Smooth muscle cell of the brain vasculature (primary cell): ENCODE results near the gene INSC.

Experiments
- DNase-seq: peaks from one replicate; pipeline ENCODE4 v3.0.0-alpha.2; 2012; ENCODE audit warnings: low read depth, low spot score

INSC gene

DNA sequence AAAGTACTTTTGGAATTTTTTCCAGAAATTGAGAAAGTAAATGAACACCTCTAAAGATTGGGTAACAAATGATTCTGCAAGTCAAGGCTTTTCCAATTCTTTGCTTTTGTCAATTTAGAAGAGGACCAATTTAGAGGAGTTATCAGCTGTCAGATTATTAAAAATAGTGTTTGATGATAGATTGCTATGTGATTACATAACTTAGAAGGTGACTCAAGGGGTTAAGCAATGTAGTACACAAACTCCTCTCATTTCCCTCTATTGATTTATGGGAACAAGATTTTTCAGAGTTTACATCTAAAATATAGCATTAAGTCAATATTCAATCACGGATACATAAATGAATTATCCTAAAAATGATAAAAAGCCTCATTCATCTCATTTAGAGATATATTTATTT lies 70.3 kb downstream of the INSC start:
- DNase-seq: no peak

DNA sequence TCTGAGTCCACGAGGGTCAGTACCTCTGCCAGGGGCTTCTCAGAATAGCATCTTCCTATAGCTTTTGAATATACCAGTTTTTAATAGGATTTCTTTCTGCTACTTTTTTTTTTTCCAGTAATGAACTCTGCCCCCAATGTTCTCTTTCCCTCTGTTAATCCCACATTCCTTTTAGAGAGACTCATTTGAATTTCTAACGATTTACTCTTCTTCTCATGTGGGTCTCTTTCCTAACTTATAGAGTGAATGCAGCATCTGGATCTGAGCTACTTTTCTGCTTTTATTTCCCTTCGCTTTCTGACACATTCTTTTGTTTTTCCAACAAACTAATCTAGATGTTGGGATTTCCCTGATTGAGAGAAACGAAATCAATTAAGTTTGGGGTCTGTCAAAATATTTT lies 71.4 kb downstream of the INSC start:
- DNase-seq: no peak

DNA sequence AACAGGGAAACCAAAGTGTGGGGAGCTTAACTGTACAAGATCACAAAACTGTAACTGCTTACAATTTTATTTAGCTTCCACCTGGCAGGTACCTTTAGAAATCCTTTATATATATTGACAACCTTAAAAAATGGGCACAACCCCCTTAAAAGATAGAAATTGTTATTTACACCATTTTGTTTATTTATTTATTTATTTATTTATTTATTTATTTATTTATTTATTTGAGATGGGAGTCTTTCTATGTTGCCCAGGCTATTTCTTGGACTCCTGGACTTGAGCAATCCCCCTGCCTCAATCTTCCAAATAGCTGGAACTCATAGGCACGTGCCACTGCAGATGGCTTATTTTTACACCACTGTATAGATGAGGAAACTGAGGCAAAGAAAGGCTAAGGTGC lies 74.5 kb downstream of the INSC start:
- no peak for DNase-seq

DNA sequence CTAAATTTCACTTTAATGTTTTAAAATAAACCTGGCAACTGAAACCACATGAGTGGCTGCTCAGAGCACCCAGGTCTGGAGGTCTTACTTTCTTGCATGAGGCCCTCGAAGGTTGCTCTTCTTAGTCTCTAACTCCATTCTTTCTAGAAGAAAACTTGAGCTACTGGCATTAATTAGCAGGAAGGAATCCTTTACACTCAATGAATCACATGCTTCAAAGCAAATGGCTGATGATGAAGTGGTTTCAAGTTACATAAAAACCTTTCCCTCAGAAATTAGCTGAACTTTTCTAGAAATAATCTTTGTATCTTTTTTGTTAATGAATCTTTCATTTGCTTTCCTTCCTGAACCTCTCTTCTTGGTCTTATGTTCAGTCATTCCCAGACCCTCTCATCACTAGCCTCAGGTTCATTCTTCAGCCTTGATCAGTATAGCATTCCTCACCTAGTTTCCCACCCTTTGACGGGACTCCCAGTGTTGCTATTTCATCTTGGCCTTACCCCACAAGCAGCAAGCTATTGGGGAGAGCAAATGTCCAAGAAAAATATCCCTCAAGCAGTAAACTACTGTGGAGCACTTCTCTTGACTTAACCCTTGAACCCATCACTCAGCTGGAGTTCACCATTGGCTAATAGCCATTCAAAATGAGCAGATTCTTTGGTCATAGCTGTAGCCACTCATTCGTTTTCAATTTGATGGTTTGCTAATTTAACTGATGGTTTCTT lies 75.1 kb downstream of the INSC start:
- peak; percentile 17 for DNase-seq

DNA sequence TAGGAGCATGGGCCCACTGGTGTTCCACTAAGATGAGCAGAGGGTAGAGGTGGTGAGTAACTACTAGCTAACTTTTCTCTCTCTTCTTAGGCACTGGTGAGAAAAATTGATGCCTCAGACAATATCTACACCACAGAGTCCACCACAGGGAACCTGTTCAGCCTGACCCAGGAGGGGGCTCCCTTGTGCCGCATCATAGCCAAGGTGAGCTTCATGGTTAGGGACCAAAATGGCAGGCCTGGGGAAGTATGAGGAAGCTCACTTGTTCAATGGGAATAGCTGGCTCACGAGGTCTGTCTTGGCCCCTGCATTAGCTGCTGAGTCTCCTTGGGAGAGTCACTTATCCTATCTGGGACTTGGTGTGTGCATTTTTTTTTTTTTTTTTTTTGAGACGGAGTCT lies 75.9 kb downstream of the INSC start:
- no peak for DNase-seq

DNA sequence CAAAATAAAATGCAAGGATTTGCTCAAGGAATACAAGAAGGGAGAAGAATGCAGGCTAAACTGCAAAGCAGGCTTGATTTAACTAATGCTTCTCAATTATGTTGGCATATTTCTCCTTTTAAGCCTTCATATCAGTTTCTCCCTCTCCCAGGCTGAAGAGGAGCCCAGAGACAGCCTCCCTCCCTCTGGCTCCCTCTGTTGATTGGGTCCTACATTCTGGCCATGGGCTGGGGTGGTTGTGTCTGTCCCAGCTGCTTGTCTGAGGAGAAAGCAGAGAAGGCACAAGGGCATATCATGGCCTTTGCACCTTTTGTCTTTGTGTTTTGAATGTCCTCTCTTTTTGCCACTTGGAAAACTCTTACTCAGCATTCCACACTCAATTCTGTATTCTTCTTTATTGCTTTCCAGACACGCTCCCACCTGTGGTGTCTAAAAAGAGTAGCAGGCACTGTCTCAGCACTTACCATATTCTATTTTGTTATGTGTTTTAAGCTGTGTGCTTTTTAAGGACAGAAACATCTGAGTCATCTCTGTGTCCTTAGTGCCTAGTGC lies 77.4 kb downstream of the INSC start:
- DNase-seq: no peak

DNA sequence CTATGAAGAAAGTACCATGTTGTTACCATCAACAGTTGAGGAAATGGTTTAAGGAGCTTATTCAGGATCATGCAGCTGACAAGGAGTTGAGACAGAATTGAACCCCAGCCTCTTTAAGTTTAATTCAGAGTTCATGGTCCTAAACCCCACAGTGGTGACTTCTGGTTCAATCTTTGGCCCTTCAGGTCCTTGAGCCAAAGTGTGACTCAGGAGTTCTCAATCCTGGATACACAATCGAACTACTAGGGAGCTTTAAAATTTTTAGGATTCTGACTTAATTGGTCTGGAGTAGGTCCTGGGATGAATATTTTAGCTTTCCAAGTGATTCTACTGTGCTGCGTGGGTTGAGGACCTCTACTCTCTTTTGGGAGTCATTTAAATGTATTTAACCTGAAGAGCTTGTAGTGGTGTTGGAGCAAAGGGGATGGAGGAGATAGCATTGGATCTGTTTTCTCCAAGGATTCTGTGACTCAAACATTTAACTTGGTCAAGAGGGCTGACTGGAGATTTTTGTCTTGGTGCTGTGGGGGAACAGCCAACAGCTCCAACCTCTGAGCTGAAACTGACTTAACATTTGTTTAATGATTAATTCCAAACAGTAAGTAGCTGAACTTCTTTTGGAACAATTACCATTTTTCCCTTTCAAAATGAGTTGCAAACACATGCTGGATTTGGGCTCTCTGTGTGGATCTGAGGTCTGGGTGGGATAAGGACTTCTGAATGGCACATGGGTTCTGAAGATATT lies 80.1 kb downstream of the INSC start:
- DNase-seq: no peak

DNA sequence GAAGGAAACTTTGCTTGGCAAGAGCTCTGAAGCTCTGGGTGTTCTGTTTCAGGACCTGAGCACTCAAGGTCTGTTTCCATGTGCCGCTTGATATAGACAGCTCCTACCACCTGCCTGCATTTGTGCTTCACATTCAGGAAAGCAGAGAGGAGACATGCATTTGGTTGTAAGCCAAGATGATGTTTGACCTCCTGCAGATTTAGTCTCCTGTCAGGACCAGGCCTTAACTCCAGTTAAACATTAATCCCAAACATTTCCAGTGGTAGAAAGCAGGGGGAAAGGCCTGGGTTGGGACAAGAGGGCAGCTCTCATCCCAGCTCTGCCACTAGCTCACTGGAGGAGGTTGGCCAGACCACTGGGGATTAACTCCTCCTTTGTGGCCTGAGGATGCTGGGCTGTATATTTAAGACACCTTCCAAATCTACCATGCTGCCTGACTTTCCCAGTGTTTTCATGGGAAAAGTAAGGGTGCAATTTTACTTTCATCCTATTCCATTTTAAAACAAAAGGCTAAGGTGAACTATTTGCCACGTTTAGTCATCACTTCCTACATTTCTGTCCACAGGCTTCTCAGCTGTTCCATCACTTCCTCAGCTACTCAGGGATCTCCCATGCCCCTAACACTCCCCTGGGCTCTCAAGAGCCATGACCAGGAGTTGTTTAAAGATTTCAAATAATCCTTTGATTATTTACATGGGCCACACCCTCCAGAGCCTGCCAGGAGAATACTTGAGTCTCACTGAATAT lies 80.9 kb downstream of the INSC start:
- no peak for DNase-seq

DNA sequence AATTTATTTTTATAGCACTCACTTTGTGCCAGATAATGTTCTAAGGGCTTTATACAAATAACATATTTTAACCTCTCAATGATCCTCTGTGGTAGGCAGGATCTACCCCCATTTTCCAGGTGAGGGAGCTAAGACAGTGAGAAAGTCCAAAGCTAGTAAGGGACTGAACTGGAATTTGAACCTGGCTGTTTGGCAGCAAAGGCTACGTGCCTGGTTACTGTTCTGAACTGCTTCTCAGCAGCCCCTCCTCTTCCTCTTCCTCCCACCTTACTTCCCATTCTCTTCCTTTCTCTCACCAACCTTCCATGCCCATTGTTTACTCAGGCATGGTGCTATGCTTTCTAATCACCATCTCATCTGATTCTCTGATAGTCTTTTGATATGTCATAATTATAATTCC lies 82.0 kb downstream of the INSC start:
- DNase-seq: no peak

DNA sequence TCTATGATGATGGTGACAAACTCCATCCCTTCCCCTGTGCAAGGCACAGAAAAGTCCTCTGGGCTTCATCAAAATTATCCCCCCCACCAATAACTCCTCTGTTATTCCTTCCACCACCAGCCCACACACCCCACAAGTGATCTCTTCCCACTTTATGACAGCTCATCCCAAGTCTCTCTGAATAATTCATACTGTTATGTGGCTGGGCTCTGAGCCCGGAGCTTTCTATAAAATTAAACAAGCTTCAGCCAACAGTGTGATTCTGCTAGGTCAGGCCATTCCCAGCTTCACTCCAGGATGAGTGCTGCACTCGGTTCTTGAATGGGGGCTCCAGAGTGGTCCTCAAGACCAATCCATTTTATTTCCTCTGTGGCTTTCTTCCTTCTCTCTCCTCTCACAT lies 83.0 kb downstream of the INSC start:
- no peak for DNase-seq

DNA sequence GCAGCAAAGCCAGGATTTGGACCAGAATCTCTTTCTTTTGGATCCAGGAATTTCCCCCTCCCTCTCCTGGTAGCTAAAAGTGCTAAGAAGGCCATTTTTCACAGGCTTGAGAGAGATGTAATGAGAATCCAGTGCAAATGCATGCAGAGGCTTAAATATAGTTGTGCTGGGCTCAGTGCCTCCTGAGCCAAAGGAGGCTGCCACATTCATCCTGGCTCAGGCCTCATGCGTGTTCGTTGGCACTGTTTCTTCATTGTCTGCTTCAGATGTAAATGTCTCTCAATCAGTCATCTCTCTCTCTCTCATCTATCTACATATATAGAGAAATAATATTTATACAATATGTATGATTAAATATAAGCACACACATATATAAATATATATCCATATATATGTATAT lies 83.6 kb downstream of the INSC start:
- DNase-seq: no peak

DNA sequence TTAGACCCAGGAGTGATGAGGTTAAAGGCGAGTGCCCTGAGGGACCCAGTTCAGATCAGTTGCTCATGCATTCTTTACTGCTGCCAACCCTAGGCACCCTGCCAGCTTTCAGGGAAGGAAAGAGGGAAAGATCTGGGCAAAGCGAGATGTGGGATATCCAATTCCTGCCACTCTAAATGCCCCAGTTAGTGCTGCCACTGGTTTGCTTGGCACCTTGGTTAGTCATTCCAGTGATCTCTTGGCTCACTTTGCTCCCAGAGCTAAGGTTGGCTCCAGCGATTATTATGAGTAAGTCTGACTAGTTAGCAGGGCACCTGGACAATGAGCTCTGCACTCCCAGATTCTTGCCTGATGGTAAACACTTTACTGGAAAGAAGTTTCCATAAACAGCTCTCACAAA lies 85.0 kb downstream of the INSC start:
- DNase-seq: no peak

DNA sequence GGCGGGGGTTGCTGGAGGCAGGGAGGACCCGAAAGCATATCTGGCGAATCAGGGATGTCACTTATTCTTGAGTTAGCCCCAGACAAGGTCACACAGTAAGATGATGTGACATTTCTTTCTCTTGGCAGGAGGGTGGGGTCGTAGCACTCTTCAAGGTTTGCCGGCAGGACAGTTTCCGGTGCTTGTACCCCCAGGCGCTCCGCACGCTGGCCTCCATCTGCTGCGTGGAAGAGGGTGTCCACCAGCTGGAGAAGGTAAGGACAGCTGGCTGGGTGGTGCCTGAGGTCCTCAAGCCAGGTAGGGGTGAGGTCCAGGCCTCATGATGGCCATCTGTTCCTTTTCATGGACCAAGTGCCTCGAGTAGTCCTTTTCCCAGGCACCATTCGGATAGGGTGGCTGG lies 86.0 kb downstream of the INSC start:
- no peak for DNase-seq

DNA sequence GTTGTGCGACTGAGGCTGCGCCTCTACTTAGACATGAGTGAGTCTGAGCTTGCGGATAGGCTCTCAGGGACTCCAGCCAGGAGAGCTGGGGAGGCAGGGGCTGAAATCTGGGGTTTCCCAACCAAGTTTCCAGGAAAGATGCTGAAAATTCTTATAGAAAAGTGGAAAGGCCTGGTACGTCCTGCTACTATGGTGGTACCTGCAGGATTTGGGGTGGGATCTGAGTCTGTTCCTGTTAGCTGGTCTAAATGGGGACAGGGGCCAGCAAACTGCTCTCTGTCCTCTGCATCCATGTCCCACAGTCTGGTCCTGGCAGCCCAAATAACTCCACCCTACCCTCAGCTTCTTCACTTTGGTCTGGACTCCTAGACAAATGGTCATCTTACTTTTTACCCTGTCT lies 86.9 kb downstream of the INSC start:
- DNase-seq: no peak

DNA sequence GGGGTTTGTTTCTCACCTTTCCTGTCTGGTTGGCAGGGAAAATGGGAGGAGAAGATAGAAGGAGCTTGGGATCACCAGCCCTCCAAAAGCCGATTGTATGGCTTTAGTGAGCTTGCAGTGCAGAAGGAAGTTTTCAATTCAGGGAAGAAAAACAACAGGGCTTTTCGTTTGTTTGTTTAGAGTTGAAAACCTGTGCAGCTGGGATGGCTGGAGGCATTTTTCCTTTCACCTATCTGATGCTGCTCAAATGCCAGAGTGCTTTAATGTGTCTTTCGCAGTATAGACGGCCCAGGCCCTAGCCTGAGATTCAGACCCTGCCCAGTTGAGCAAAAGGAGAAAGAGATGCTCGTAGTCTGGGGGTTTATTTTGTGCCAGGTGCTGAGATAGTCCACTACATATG lies 87.9 kb downstream of the INSC start:
- DNase-seq: no peak

DNA sequence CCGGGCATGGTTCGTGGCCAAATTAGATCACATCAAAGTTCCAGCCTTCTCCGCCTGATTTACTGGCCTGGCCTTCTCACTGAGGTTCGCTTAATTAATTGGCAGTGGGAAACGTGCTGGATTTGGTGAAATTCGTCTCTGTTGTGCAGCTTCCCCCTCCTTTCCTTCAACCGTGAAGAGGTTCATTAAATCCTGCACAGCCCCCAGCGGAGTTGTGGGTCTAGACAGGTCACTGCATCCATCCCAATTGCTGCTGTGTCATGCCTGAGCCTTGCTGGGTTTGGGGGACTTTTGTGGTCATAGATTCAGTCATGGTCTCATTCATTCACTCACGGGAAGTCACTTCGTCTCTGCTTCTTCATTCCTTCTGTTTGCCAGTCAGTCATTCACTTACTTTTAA lies 90.0 kb downstream of the INSC start:
- DNase-seq: no peak

DNA sequence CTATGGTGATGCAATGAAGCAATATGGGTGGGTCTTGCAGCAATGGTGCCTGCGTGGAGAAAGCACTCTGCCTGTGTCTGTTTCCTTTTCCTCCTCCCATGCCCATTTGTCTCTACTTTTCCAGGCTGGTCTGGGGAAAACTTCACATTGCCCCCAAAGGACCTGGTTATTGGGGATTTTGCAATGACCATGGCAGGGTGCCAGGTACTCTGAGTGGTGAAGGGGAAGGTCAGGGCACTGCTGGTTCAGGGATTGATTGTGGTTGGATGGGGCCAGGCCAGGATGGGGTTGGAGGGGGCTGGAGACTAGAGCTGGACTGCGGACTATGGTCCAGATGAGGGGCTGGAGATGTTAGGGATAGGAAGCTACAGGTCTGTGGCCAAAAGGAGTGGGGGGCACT lies 92.1 kb downstream of the INSC start:
- DNase-seq: no peak

DNA sequence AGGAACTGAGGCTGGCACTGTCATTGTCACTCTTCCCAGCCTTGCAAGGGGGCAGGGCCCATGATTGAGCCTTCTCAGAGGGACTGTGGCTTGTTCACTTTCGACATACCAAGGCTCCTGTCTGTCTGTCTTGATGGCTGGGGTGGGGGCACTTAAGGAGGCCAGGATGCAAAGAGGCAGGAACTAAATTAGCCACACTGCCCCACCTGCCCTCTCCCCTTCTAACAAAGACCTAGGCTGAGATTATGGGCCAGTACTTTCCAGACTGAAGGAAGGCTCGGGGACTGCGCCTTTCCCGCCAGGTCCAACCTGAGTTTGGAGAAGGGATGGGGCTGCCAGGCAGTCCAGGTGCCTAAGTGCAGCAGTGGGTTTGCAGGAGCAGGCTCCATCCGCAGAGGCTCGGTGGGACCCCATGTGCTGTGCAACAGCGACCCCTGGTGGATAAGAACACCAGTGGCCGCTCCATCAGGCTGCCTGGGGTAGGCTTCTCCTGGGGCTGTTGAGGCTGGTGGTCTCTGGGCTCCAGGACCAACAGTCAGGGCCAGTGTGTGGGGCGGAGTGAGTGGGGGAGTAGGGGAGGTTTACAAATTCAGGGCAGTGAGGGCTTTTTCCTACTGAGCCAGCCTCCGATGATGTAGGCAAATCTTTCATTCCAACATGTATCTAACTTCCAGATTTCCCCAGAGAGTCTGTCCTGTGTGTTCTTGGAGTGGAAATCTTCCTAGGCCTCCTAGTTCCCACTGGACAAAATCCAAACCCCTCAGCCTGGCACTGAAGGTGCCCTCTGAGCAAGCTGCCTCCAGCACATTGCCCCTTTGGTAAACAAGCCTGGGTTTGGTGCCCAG lies 93.9 kb downstream of the INSC start:
- DNase-seq: peak; percentile 15

DNA sequence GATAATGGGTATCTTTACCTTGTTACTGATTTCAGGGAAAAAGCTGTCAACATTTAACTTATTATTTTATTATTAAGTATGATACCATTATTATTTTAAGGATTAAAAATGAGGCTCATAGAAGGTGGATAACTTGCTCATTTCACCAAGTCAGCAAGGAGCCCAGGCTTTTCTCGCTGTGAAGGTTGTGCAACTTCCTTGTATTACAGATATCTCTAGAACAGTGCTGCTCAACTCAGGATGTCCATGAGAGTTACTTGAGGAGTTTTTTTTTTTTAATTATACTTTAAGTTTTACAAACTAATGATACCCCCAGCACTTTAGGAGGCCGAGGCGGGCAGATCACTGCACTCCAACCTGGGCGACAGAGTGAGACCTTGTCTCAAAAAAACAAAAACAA lies 98.2 kb downstream of the INSC start:
- no peak for DNase-seq

DNA sequence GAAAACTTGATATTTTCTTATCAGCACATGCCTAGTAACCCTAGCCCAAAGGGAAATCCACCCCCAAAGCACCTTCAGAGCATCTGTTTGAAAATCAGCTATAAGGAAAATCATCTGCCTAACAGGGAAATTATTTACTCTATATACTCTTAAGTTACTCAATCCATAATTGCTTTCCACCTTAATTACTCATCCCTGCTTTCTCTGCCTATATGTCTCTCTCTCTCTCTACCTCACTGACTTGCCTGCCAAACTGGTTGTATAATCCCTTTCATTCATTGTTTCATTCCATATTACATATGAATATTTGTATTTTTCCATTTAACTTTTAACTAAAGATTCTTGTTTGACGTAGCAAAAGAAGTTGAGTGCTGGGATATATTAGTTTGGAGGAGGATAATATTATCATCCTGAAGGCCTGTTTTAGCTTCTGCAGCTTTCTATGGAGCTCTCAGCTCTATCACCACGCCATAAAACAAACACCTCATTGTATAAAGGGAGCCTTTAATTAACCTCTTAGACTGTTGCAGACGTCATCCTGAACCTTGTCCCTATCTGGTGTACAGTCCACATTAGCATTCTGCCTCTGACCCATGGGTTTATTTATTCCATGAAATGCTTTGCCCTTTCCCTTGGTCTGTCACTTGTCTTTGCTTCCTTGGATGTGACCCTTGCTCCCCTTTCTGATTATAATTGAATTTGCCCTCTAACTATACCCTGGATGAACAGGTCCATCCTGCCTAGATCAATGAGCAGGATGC lies 98.9 kb downstream of the INSC start:
- DNase-seq: no peak

DNA sequence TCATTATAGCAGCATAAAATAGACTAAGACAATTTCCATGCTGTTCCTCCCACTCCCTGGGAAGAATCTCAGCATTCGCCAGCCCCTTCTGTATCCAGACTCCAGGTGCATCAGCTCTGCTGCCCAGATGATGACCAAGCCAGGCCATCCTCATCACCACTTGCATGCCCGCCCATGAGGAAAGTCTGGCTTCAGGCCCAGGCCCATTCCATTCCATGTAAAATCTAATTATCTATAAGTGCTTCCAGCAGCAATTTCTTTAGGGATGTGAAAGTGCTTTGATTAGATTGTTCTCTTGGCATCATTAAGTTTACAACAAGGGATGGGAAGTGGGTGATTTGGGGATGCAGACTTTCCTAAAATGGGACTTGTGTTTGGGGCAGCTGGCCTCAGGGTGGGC lies 100.3 kb downstream of the INSC start:
- no peak for DNase-seq
